Measurements from ENCODE around the gene PARP8.

PARP8 gene

GRCh38 chr5:50727149-50727496 lies 60.7 kb downstream of the PARP8 start:
- peak in 1 of 2 donors; percentile 15 for DNase-seq (ENCODE audit: low read depth in 2 of 2)

- DNase-seq (ENCODE audit: low read depth in 2 of 2), result no peak
Measured at GRCh38 chr5:50727845-50728244, 61.4 kb downstream of the PARP8 start.

GRCh38 chr5:50730336-50730735 lies 63.9 kb downstream of the PARP8 start:
- DNase-seq (ENCODE audit: low read depth in 2 of 2), result no peak

- DNase-seq (ENCODE audit: low read depth in 2 of 2), result no peak
Measured at GRCh38 chr5:50730841-50731240, 64.4 kb downstream of the PARP8 start.

GRCh38 chr5:50733741-50734140 lies 67.3 kb downstream of the PARP8 start:
- DNase-seq (ENCODE audit: low read depth in 2 of 2), result no peak

GRCh38 chr5:50738864-50739263 lies 72.4 kb downstream of the PARP8 start:
- no peak for DNase-seq (ENCODE audit: low read depth in 2 of 2)

- DNase-seq (ENCODE audit: low read depth in 2 of 2), result no peak
Measured at GRCh38 chr5:50740832-50741231, 74.4 kb downstream of the PARP8 start.

- no peak for DNase-seq (ENCODE audit: low read depth in 2 of 2)
Measured at GRCh38 chr5:50744776-50745175, 78.3 kb downstream of the PARP8 start.

- no peak for DNase-seq (ENCODE audit: low read depth in 2 of 2)
Measured at GRCh38 chr5:50745221-50745910, 78.9 kb downstream of the PARP8 start.

GRCh38 chr5:50749181-50749580 lies 82.7 kb downstream of the PARP8 start:
- no peak for DNase-seq (ENCODE audit: low read depth in 2 of 2)

GRCh38 chr5:50749873-50750272 lies 83.4 kb downstream of the PARP8 start:
- DNase-seq (ENCODE audit: low read depth in 2 of 2), result no peak

- DNase-seq (ENCODE audit: low read depth in 2 of 2), result peak in 1 of 2 donors; percentile 36
Measured at GRCh38 chr5:50751064-50751657, 84.7 kb downstream of the PARP8 start.

- no peak for DNase-seq (ENCODE audit: low read depth in 2 of 2)
Measured at GRCh38 chr5:50752800-50753199, 86.4 kb downstream of the PARP8 start.

GRCh38 chr5:50759526-50760270 lies 93.3 kb downstream of the PARP8 start:
- no peak for DNase-seq (ENCODE audit: low read depth in 2 of 2)

- no peak for DNase-seq (ENCODE audit: low read depth in 2 of 2)
Measured at GRCh38 chr5:50763351-50763750, 96.9 kb downstream of the PARP8 start.

GRCh38 chr5:50763846-50764245 lies 97.4 kb downstream of the PARP8 start:
- DNase-seq (ENCODE audit: low read depth in 2 of 2), result no peak

- no peak for DNase-seq (ENCODE audit: low read depth in 2 of 2)
Measured at GRCh38 chr5:50766042-50766441, 99.6 kb downstream of the PARP8 start.

GRCh38 chr5:50766462-50766861 lies 100.0 kb downstream of the PARP8 start:
- DNase-seq (ENCODE audit: low read depth in 2 of 2), result no peak

GRCh38 chr5:50766967-50767366 lies 100.5 kb downstream of the PARP8 start:
- no peak for DNase-seq (ENCODE audit: low read depth in 2 of 2)

- DNase-seq (ENCODE audit: low read depth in 2 of 2), result no peak
Measured at GRCh38 chr5:50767588-50767987, 101.2 kb downstream of the PARP8 start.

- DNase-seq (ENCODE audit: low read depth in 2 of 2), result no peak
Measured at GRCh38 chr5:50768634-50769033, 102.2 kb downstream of the PARP8 start.

GRCh38 chr5:50770441-50770840 lies 104.0 kb downstream of the PARP8 start:
- no peak for DNase-seq (ENCODE audit: low read depth in 2 of 2)

Measured in stimulated activated CD8-positive, alpha-beta memory T cell treated with anti-CD3 and anti-CD28 coated beads, Interleukin-7, amount 100 ng/mL, for 4 hours (primary cell).